LHCN-M2 (cell line): Measurements from ENCODE around the gene MAP4K2. TPM values are rescaled to one million over a fixed set of nuclear protein-coding genes. Genes with fewer than 3 reads are reported as not detected.

Experiments used
- DNase-seq: peaks from one replicate; pipeline ENCODE4 v3.0.0-alpha.2; 2012; ENCODE audit warnings: low read depth
- total RNA-seq: library from RNA; depleted of rRNA; stranded (reverse); fragments of >200 nt; gene quantifications from 2 replicates; pipeline ENCODE4 v1.2.3, GENCODE V29; 2014

The MAP4K2 gene
- total RNA-seq, 1 experiment from 2014 or later = 10.8 TPM

GRCh38 chr11:64769283-64769682, 33.7 kb downstream of the MAP4K2 start:
- no peak for DNase-seq

- no peak for DNase-seq
Observed at GRCh38 chr11:64768300-64768694, 34.7 kb downstream of the MAP4K2 start.

GRCh38 chr11:64767344-64768299, 35.4 kb downstream of the MAP4K2 start:
- peak; percentile 45 for DNase-seq

GRCh38 chr11:64766881-64767280, 36.1 kb downstream of the MAP4K2 start:
- DNase-seq = no peak

- no peak for DNase-seq
Observed at GRCh38 chr11:64765851-64766665, 37.0 kb downstream of the MAP4K2 start.

- no peak for DNase-seq
Observed at GRCh38 chr11:64765291-64765850, 37.6 kb downstream of the MAP4K2 start.

GRCh38 chr11:64764753-64765152, 38.3 kb downstream of the MAP4K2 start:
- no peak for DNase-seq

- DNase-seq = no peak
Observed at GRCh38 chr11:64764040-64764611, 38.9 kb downstream of the MAP4K2 start.

- DNase-seq = no peak
Observed at GRCh38 chr11:64763526-64764039, 39.4 kb downstream of the MAP4K2 start.

GRCh38 chr11:64762674-64763525, 40.1 kb downstream of the MAP4K2 start:
- no peak for DNase-seq

GRCh38 chr11:64762277-64762673, 40.7 kb downstream of the MAP4K2 start:
- no peak for DNase-seq

- DNase-seq = no peak
Observed at GRCh38 chr11:64760759-64761420, 42.1 kb downstream of the MAP4K2 start.

- DNase-seq = peak; percentile 69
Observed at GRCh38 chr11:64759722-64760719, 43.0 kb downstream of the MAP4K2 start, which contains the start of gene PYGM. Gene PYGM (minus strand): TSS chr11:64759974. CDS start chr11:64759898, 76 bp downstream.

- DNase-seq = no peak
Observed at GRCh38 chr11:64759131-64759721, 43.8 kb downstream of the MAP4K2 start.

GRCh38 chr11:64758330-64759079, 44.5 kb downstream of the MAP4K2 start:
- no peak for DNase-seq

- DNase-seq = no peak
Observed at GRCh38 chr11:64757549-64758329, 45.3 kb downstream of the MAP4K2 start.
